ENCODE measurements around the gene PLIN5. TPM values are rescaled to one million over a fixed set of nuclear protein-coding genes. Genes with fewer than 3 reads are reported as not detected.

The PLIN5 gene
- polyA plus RNA-seq, 3 donors = 0.28 to 3.0 (median 0.58) TPM

DNA sequence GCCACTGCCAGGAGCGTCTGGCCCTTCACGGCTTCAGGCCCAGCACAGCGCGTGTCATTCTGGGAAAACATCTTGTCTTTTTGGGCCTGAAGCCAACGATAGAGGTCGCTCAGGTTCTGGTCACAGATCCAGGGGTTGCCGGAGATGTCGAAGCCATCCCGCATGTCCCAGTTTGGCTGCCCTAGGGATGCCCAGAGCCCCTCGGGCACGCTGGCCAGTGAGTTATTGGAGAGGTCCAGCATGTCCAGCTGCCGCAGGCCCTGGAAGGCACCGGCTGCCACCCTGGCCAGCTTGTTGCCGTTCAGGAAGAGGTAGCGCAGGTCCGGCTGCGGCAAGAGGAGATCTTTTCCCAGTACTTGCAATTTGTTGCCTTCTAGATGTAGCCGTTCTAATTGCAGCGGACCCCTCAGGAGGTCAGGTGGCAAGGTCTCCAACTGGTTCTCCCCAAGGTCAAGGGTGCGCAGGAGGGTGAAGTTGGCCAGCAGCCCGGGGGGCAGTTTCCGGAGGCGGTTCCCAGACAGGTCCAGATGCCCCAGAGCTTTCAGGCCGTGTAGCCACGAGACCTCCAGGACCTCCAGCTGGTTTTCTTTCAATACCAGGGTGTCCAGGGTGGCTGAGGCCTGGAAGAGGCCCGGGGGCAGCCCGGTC is 3.1 kb upstream of the PLIN5 start:
- Histone ChIP-seq H3K4me1 (ENCODE audit: control insufficient read depth in 1 of 2, insufficient read depth in 2 of 2, low read length in 2 of 2) (peaks cover 83 to 85% of the 10 kb centered on the region in 2 donors), H3K27me3 (ENCODE audit: control insufficient read depth in 2 of 2, insufficient read depth in 2 of 2, low read length in 2 of 2) (peaks cover 0 to 2% of the 10 kb centered on the region in 2 donors), H3K79me2 (ENCODE audit: insufficient read depth, low read length) (peaks cover 23% of the 10 kb centered on the region), H2AFZ (ENCODE audit: insufficient read depth, low read depth, low read length, poor library complexity, severe bottlenecking) (no peak overlapping the region), H3K36me3 (replicated peaks in 1 of 2; ENCODE audit: control insufficient read depth in 1 of 2, insufficient read depth in 2 of 2, low read length in 2 of 2) (no peaks in the 10 kb centered on the region), H3K9ac (ENCODE audit: insufficient read depth, low read length, poor library complexity, severe bottlenecking) (no peak overlapping the region), H3K27ac (ENCODE audit: low read depth in 1 of 2, low read length in 2 of 2) (no peak overlapping the region), H3K4me2 (replicated peaks; ENCODE audit: extremely low read depth, low read length, poor library complexity, severe bottlenecking) (peak overlapping the region; percentile 17), H3K9me3 (replicated peaks in 1 of 2; ENCODE audit: control insufficient read depth in 1 of 2, insufficient read depth in 1 of 2, low read length in 2 of 2) (no peaks in the 10 kb centered on the region), H3K4me3 (replicated peaks in 1 of 3; ENCODE audit: low read depth in 2 of 3, low read length in 3 of 3) (no peak overlapping the region), H4K20me1 (ENCODE audit: insufficient read depth, low read length) (no peaks in the 10 kb centered on the region)
- Mint-ChIP-seq H3K27ac (peak overlapping the region in 3 of 7 donors; percentile 21 to 56 (median 25)), H3K4me1 (peaks cover 71% of the 10 kb centered on the region), H3K36me3 (peaks cover 0 to 4% of the 10 kb centered on the region in 2 donors), H3K4me3 (no peak overlapping the region), H3K27me3 (ENCODE audit: low read depth in 3 of 3) (peaks cover 2 to 11% (median 3%) of the 10 kb centered on the region in 3 donors), H3K9me3 (peaks cover 2 to 12% (median 6%) of the 10 kb centered on the region in 7 donors)
- DNase-seq = no peak
- TF ChIP-seq, protein P1, sequence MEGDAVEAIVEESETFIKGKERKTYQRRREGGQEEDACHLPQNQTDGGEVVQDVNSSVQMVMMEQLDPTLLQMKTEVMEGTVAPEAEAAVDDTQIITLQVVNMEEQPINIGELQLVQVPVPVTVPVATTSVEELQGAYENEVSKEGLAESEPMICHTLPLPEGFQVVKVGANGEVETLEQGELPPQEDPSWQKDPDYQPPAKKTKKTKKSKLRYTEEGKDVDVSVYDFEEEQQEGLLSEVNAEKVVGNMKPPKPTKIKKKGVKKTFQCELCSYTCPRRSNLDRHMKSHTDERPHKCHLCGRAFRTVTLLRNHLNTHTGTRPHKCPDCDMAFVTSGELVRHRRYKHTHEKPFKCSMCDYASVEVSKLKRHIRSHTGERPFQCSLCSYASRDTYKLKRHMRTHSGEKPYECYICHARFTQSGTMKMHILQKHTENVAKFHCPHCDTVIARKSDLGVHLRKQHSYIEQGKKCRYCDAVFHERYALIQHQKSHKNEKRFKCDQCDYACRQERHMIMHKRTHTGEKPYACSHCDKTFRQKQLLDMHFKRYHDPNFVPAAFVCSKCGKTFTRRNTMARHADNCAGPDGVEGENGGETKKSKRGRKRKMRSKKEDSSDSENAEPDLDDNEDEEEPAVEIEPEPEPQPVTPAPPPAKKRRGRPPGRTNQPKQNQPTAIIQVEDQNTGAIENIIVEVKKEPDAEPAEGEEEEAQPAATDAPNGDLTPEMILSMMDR (IDR thresholded peaks at IDR 0.05) = no peak
- intact Hi-C loops (cut with micrococcal nuclease) = no loop called here
- WGBS (ENCODE audit: insufficient coverage) = 91% methylated on average over 27 of the region's 27 CpGs

DNA sequence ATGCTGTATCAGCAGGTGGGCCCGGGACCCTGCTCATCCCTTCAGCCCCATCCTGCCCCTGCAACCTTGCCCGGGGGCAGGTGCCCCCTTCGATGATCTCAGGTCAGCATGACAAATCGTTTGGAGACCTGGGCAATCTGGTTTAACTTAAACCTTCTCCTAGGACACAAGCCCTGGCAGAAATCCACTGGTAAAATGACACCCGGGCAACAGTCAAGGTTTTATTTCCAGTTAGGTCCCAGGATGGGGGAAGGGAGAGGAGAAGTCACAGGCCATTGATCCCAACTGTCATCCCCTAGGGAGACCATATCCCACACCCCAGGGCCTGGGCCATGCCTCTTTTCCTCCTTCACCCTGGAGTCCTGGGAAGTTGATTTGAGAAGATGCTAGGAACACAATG is 1.8 kb upstream of the PLIN5 start:
- Histone ChIP-seq H2AFZ (ENCODE audit: insufficient read depth, low read depth, low read length, poor library complexity, severe bottlenecking) (no peak overlapping the region), H3K4me1 (ENCODE audit: control insufficient read depth in 1 of 2, insufficient read depth in 2 of 2, low read length in 2 of 2) (peaks cover 70 to 76% of the 10 kb centered on the region in 2 donors), H3K9ac (ENCODE audit: insufficient read depth, low read length, poor library complexity, severe bottlenecking) (no peak overlapping the region), H3K4me3 (replicated peaks in 1 of 3; ENCODE audit: low read depth in 2 of 3, low read length in 3 of 3) (no peak overlapping the region), H4K20me1 (ENCODE audit: insufficient read depth, low read length) (no peaks in the 10 kb centered on the region), H3K27me3 (ENCODE audit: control insufficient read depth in 2 of 2, insufficient read depth in 2 of 2, low read length in 2 of 2) (peaks cover 0 to 2% of the 10 kb centered on the region in 2 donors), H3K4me2 (replicated peaks; ENCODE audit: extremely low read depth, low read length, poor library complexity, severe bottlenecking) (no peak overlapping the region), H3K27ac (ENCODE audit: low read depth in 1 of 2, low read length in 2 of 2) (no peak overlapping the region), H3K9me3 (replicated peaks in 1 of 2; ENCODE audit: control insufficient read depth in 1 of 2, insufficient read depth in 1 of 2, low read length in 2 of 2) (no peaks in the 10 kb centered on the region), H3K36me3 (replicated peaks in 1 of 2; ENCODE audit: control insufficient read depth in 1 of 2, insufficient read depth in 2 of 2, low read length in 2 of 2) (no peaks in the 10 kb centered on the region), H3K79me2 (ENCODE audit: insufficient read depth, low read length) (peaks cover 23% of the 10 kb centered on the region)
- Mint-ChIP-seq H3K4me1 (peaks cover 62% of the 10 kb centered on the region), H3K36me3 (peaks cover 0 to 4% of the 10 kb centered on the region in 2 donors), H3K27ac (no peak overlapping the region), H3K9me3 (peaks cover 2 to 12% (median 6%) of the 10 kb centered on the region in 7 donors), H3K4me3 (no peak overlapping the region), H3K27me3 (ENCODE audit: low read depth in 3 of 3) (peaks cover 2 to 11% (median 6%) of the 10 kb centered on the region in 3 donors)
- TF ChIP-seq, protein P1 (IDR thresholded peaks at IDR 0.05) = no peak
- intact Hi-C loops (cut with micrococcal nuclease) = no loop called here
- WGBS (ENCODE audit: insufficient coverage) = 94% methylated on average over 4 of the region's 5 CpGs
- no peak for DNase-seq

Measured in CD14-positive monocyte (primary cell).